BLaER1 (cell line): ENCODE data around the gene ANXA9.

ENCODE experiments used
- H3K27ac ChIP-seq: shearing (Covaris generic); formaldehyde crosslinking; 2 replicates; pipeline ENCODE4 v1.8.1; 2022
- H3K27me3 ChIP-seq: shearing (Covaris generic); formaldehyde crosslinking; 2 replicates; pipeline ENCODE4 v1.8.1; 2022
- H3K36me3 ChIP-seq: shearing (Covaris generic); formaldehyde crosslinking; 2 replicates; pipeline ENCODE4 v1.8.1; 2022
- H3K4me1 ChIP-seq: shearing (Covaris generic); formaldehyde crosslinking; 2 replicates; pipeline ENCODE4 v1.8.1; 2022
- H3K4me2 ChIP-seq: shearing (Covaris generic); formaldehyde crosslinking; 2 replicates; pipeline ENCODE4 v1.8.1; 2022
- H3K4me3 ChIP-seq: shearing (Covaris generic); formaldehyde crosslinking; 2 replicates; pipeline ENCODE4 v1.8.1; 2022
- H3K9ac ChIP-seq: shearing (Covaris generic); formaldehyde crosslinking; 2 replicates; pipeline ENCODE4 v1.8.1; 2022
- H3K9me3 ChIP-seq: shearing (Covaris generic); formaldehyde crosslinking; 2 replicates; pipeline ENCODE4 v1.8.1; 2022
- H4K20me1 ChIP-seq: shearing (Covaris generic); formaldehyde crosslinking; 2 replicates; pipeline ENCODE4 v1.8.1; 2022
- Cebpa-rat ChIP-seq: shearing (Covaris generic); IDR thresholded peaks from 2 replicates; pipeline ENCODE4 v1.8.1; 2022

The ANXA9 gene

GRCh38 chr1:151036356-151036755 is 54.3 kb downstream of the ANXA9 start, which contains the start of gene BNIPL:
TSS of gene BNIPL (plus strand) at chr1:151036586. CDS start at chr1:151036726, 140 bp downstream.
- Histone ChIP-seq H3K4me2 (no peak within 1 kb of the TSS), H3K4me3 (no peak within 1 kb of the TSS), H3K27me3 (no peaks in the 10 kb centered on the region), H4K20me1 (no peaks in the 10 kb centered on the region), H3K4me1 (no peaks in the 10 kb centered on the region), H3K36me3 (peaks cover 57% of the 10 kb centered on the region), H3K9ac (no peak within 1 kb of the TSS), H3K9me3 (no peaks in the 10 kb centered on the region), H3K27ac (no peak within 1 kb of the TSS)
- no peak for TF ChIP-seq Cebpa-rat

GRCh38 chr1:151037032-151037431 is 54.9 kb downstream of the ANXA9 start:
- no peaks in the 10 kb centered on the region for H4K20me1 ChIP-seq
- H3K27ac ChIP-seq = no peak overlapping the region
- H3K4me2 ChIP-seq = no peak overlapping the region
- no peaks in the 10 kb centered on the region for H3K9me3 ChIP-seq
- no peak for TF ChIP-seq Cebpa-rat
- H3K9ac ChIP-seq = no peak overlapping the region
- peaks cover 50% of the 10 kb centered on the region for H3K36me3 ChIP-seq
- H3K4me3 ChIP-seq = no peak overlapping the region
- H3K4me1 ChIP-seq = no peaks in the 10 kb centered on the region
- no peaks in the 10 kb centered on the region for H3K27me3 ChIP-seq

GRCh38 chr1:151039521-151039920 is 57.4 kb downstream of the ANXA9 start:
- H4K20me1 ChIP-seq = no peaks in the 10 kb centered on the region
- H3K9ac ChIP-seq = no peak overlapping the region
- H3K4me2 ChIP-seq = no peak overlapping the region
- H3K36me3 ChIP-seq = peaks cover 41% of the 10 kb centered on the region
- H3K4me1 ChIP-seq = no peaks in the 10 kb centered on the region
- no peaks in the 10 kb centered on the region for H3K27me3 ChIP-seq
- no peak overlapping the region for H3K27ac ChIP-seq
- H3K9me3 ChIP-seq = no peaks in the 10 kb centered on the region
- no peak overlapping the region for H3K4me3 ChIP-seq
- no peak for TF ChIP-seq Cebpa-rat

GRCh38 chr1:151043163-151043562 is 61.1 kb downstream of the ANXA9 start:
- Histone ChIP-seq H4K20me1 (peaks cover 25% of the 10 kb centered on the region), H3K27ac (no peak overlapping the region), H3K4me3 (no peak overlapping the region), H3K27me3 (peaks cover 26% of the 10 kb centered on the region), H3K4me1 (peaks cover 7% of the 10 kb centered on the region; the same call in 1 of the 2 replicates), H3K9ac (no peak overlapping the region), H3K9me3 (no peaks in the 10 kb centered on the region; the same call in 1 of the 2 replicates), H3K36me3 (peaks cover 15% of the 10 kb centered on the region), H3K4me2 (no peak overlapping the region)
- no peak for TF ChIP-seq Cebpa-rat
